Measurements from ENCODE around the gene PTCH2. TPM values are rescaled to one million over a fixed set of nuclear protein-coding genes. Genes with fewer than 3 reads are reported as not detected.

Gene PTCH2
- total and polyA plus RNA-seq, 2 donors from 2014 or later: 0.24 to 1.2 TPM

GRCh38 chr1:44785501-44786137 lies 57.4 kb downstream of the PTCH2 start:
- peak overlapping the region in 2 of 3 donors; percentile 50 to 73 for H3K9ac ChIP-seq (ENCODE audit: low read length in 3 of 3)

GRCh38 chr1:44785029-44785380 lies 58.0 kb downstream of the PTCH2 start:
- intact Hi-C loops (cut with DNase I): loop anchor here (10.0 kb wide), 1 partner anchor 50 kb away; no protein-coding TSS in a partner anchor
- DNase-seq (peak in 2 of 5 donors; percentile 61 to 76), FAIRE-seq (no peak)
- Histone ChIP-seq H3K4me3 (ENCODE audit: low read length in 3 of 3) (no peak overlapping the region), H3K27ac (ENCODE audit: low read depth in 2 of 2, low read length in 2 of 2) (no peak overlapping the region), H3K36me3 (ENCODE audit: control insufficient read depth in 2 of 3, insufficient read depth in 3 of 3, low read length in 3 of 3) (peaks cover 0 to 4% (median 2%) of the 10 kb centered on the region in 3 donors), H3K4me1 (ENCODE audit: control insufficient read depth in 2 of 3, insufficient read depth in 2 of 3, low read depth in 1 of 3, low read length in 3 of 3) (peaks cover 0 to 23% (median 8%) of the 10 kb centered on the region in 3 donors), H3K9me3 (ENCODE audit: control insufficient read depth in 2 of 3, insufficient read depth in 1 of 3, low read length in 3 of 3) (no peaks in the 10 kb centered on the region), H3K27me3 (ENCODE audit: control insufficient read depth, insufficient read depth, low read length) (no peaks in the 10 kb centered on the region), H3K9ac (ENCODE audit: low read length in 3 of 3) (no peak overlapping the region)
- no peak for TF ChIP-seq CTCF (IDR thresholded peaks at IDR 0.05; ENCODE audit: borderline replicate concordance, extremely low read depth, insufficient read depth)

More at GRCh38 chr1:44785501-44786137, 57.4 kb downstream of the PTCH2 start:
- peaks cover 0 to 4% (median 2%) of the 10 kb centered on the region in 3 donors for H3K36me3 ChIP-seq (ENCODE audit: control insufficient read depth in 2 of 3, insufficient read depth in 3 of 3, low read length in 3 of 3)
- intact Hi-C loops (cut with DNase I): loop anchor here (10.0 kb wide), 1 partner anchor 49 kb away; no protein-coding TSS in a partner anchor
- DNase-seq (peak in 1 of 5 donors; percentile 58), FAIRE-seq (no peak)
- no peak for TF ChIP-seq CTCF (IDR thresholded peaks at IDR 0.05; ENCODE audit: borderline replicate concordance, extremely low read depth, insufficient read depth)
- no peak overlapping the region for H3K27ac ChIP-seq (ENCODE audit: low read depth in 2 of 2, low read length in 2 of 2)
- peak overlapping the region in 2 of 3 donors; percentile 13 to 54 for H3K4me3 ChIP-seq (ENCODE audit: low read length in 3 of 3)
- H3K27me3 ChIP-seq (ENCODE audit: control insufficient read depth, insufficient read depth, low read length): no peaks in the 10 kb centered on the region
- no peaks in the 10 kb centered on the region for H3K9me3 ChIP-seq (ENCODE audit: control insufficient read depth in 2 of 3, insufficient read depth in 1 of 3, low read length in 3 of 3)
- peaks cover 0 to 23% (median 8%) of the 10 kb centered on the region in 3 donors for H3K4me1 ChIP-seq (ENCODE audit: control insufficient read depth in 2 of 3, insufficient read depth in 2 of 3, low read depth in 1 of 3, low read length in 3 of 3)

- TF ChIP-seq CTCF (IDR thresholded peaks at IDR 0.05; ENCODE audit: borderline replicate concordance, extremely low read depth, insufficient read depth): peak; percentile 8
- H3K27ac ChIP-seq (ENCODE audit: low read depth in 2 of 2, low read length in 2 of 2): no peak overlapping the region
- H3K36me3 ChIP-seq (ENCODE audit: control insufficient read depth in 2 of 3, insufficient read depth in 3 of 3, low read length in 3 of 3): peaks cover 0 to 4% (median 2%) of the 10 kb centered on the region in 3 donors
- H3K9ac ChIP-seq (ENCODE audit: low read length in 3 of 3): peak overlapping the region in 2 of 3 donors; percentile 4 to 43
- no peak for FAIRE-seq
- peak overlapping the region; percentile 17 to 53 (median 34) for H3K4me3 ChIP-seq (ENCODE audit: low read length in 3 of 3)
- intact Hi-C loops (cut with DNase I): loop anchor here (10.0 kb wide), 1 partner anchor 50 kb away; no protein-coding TSS in a partner anchor
- no peaks in the 10 kb centered on the region for H3K9me3 ChIP-seq (ENCODE audit: control insufficient read depth in 2 of 3, insufficient read depth in 1 of 3, low read length in 3 of 3)
- peaks cover 0 to 23% (median 8%) of the 10 kb centered on the region in 3 donors for H3K4me1 ChIP-seq (ENCODE audit: control insufficient read depth in 2 of 3, insufficient read depth in 2 of 3, low read depth in 1 of 3, low read length in 3 of 3)
- peak in 4 of 5 donors; percentile 46 to 79 (median 60) for DNase-seq
- no peaks in the 10 kb centered on the region for H3K27me3 ChIP-seq (ENCODE audit: control insufficient read depth, insufficient read depth, low read length)
These were observed 58.7 kb downstream of the PTCH2 start for GRCh38 chr1:44784094-44785028.

Data from kidney (tissue), 14 donors.